GM19043 (cell line): ENCODE measurements around the gene TEX22.

ENCODE experiments used
- ATAC-seq: cut with Tn5 transposase; IDR thresholded peaks from one replicate; pipeline ENCODE4 v1.9.1; 2021; ENCODE audit warnings: low read depth; ENCODE audit not compliant: unreplicated experiment

Gene TEX22

DNA sequence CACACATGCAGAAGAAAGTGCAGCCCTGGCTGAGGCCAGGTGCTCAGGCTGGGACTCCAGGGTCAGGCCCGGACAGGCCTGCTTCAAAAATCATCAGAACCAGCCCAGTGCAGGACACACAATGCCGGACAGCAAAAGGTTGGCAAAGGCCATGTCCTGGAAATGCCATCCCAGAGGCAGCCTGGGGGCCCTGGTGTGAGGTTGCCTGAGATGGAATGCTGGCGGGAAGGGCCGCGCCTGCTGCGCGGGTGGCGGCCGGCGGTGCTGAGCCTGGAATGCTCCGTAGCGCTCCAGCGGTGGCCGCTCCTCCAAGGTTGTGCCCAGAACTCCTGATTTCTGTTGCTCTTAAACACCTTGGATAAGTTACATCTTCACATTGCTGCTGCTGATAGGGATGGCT, 54.6 kb downstream of the TEX22 start:
- ATAC-seq = no peak

DNA sequence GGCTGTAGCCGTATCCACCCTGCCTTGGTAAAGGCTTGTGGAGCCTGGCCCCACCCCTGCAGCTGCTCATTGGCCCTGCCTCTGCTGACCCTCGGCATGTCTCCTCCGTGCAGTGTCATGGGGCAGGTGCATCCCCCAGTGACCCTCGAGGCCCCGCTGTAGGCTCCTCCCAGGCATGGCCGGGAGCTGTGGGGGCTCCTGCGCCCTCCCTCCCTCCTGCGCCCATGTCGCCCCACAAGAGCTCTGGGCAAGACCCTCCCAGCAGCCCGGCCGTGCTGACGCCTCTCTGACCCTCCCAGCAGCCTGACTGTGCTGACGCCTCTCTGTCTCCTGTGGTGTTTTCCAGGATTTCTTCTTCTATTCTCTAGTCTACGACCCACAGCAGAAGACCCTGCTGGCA, 55.5 kb downstream of the TEX22 start:
- ATAC-seq = no peak

DNA sequence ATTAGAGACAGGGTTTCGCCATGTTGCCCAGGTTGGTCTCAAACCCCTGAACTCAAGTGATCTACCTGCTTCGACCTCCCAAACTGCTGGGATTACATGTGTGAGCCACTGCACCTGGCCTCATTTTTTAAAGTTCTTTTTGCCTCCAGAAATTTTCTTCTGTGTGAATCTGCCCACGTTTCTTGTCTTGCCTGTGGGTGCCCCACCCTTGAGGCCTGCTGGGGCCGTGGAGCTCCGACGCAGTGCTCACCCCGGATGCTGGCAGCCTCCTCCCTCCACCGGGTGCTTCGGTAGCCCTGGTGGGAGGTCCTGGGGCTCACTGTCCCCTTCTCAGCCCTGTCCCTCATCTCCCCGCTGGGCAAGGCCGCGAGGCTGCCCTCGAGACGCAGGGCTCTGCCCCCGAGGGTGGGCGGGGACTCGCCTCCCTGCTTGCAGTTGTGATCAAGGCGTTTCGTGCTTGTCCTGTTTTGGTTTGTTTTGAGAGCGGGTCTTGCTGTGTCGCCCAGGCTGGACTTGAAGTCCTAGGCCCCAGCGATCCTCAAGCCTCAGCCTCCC, 56.8 kb downstream of the TEX22 start:
- no peak for ATAC-seq

DNA sequence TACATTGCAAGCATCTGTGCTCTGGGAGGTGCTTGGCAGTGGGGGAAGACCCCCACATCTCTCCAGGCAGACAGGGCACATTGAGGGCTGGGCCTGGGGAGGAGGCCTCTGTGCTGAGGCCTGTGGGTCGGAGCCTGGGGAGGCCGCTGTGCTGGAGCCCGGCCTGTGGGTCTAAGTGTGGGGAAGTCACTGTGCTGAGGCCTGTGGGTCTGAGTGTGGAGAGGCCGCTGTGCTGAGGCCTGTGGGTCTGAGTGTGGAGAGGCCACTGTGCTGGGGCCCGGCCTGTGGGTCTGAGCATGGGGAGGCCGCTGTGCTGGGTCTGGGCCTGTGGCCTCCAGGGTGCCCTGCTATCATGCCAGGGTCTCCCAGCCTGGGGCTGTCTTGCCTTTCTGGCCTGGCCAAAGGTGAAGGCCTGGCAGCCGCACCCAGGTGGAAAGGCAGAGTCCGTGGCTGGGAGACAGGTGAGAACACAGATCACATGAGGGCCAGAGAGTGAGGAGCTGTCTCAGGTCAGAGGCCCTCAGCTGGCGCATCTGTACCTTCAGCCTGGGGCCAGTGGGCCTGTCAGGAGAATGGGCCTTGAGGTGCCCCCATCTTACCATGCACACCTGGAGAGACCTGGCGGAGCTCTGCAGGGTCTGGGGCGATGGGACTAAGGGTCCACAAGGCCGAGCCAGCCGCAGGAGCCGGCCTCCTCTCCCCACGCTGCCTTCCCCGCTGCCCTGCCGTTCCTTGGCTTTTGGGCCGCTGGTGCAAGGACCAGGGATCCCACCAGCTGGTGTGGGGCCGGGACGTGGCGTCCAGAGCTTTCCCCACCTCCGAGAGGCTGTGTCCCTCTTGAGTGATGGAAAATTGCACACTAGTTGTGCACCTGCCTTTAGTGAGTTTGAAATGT, 57.7 kb downstream of the TEX22 start:
- ATAC-seq = no peak

DNA sequence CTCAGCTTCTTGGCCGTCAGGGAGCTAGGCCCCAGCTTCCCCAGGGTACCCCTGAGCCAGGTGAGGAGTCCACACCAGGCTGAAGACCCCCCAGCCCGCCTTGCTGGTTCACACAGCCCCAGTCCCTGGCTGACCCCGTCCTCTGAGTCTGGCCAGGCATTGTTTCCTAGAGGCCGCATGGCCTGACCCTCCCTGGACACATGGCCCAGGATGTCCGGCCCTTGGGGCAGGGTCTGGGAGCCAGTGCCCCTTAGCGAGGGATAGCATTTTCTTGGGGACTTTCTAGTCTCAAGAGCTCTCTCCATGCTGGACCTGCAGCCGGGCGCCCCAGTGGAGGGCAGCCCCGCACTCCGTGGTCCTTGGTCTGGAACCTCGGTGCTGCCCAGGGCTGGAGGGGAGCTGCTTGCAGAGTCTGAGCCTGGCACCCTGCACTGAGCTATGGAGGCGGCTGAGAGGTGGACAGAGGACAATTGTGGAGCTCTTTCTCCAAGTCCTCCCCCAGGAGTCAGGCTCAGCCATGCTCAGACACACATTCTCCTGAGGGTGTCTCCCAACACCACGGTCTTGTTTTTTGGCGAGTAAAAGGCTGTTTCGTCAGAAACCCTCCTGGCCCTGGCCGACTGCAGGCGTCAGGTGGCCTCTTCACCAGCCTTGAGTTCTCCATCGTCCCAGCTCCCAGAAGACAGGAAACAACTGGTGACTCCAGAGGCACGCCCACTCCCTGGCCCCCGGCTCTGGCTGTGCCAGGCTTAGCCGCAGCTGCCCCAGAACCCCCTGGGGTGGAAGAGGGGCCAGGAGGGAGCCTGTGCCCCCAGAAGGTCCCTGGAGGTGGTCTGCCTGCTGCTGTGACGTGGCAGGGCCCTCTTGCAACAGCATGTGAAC, 58.6 kb downstream of the TEX22 start:
- ATAC-seq = no peak

DNA sequence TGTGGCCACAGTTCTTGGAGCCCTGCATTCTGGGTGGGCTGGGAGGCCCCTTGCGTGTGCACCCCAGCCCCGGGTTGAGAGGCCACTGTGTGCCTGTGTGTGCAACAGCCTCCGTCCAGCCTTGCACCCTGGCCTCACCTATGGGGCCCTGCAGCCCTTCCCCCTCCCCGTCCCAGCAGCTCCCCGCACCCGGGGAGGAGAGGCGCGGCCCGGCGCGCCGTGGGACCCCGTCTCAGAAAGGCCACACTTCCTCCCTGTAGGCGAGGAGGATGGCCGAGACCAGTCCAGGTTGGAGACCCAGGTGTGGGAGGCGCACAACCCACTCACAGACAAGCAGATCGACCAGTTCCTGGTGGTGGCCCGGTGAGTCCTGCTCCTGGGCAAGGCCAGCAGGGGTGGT, 59.7 kb downstream of the TEX22 start:
- no peak for ATAC-seq

DNA sequence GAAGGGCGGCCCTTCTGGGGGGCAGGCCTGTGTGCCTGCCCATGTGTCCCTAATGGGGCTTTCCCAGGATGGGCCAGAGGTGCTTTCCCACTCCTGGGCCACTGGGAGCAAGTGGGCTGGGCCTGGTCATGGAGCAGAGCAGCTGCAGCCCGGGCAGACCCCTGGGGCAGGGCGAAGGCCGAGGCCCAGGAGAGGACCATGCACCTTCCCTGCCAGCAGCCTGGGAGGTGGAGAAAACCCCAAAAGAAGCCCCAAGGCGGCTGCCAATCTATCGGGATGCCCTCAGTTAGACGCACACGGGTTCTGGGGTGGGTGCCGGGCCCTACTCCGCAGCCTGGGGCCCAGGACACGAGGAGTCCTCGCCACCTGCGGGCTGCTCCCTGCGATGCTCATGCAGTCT, 60.2 kb downstream of the TEX22 start:
- no peak for ATAC-seq

DNA sequence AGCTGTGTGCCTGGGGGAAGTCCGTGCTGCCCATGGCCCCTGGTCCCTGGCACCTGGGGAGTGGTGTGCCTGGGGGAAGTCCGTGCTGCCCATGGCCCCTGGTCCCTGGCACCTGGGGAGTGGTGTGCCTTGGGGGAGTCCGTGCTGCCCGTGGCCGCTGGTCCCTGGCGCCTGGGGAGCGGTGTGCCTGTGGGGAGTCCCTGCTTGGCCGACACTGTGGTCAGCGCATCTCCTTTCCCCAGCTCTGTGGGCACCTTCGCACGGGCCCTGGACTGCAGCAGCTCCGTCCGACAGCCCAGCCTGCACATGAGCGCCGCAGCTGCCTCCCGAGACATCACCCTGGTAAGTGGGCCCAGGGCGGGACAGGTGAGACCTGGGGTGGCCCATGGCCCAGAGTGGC, 61.8 kb downstream of the TEX22 start:
- no peak for ATAC-seq

DNA sequence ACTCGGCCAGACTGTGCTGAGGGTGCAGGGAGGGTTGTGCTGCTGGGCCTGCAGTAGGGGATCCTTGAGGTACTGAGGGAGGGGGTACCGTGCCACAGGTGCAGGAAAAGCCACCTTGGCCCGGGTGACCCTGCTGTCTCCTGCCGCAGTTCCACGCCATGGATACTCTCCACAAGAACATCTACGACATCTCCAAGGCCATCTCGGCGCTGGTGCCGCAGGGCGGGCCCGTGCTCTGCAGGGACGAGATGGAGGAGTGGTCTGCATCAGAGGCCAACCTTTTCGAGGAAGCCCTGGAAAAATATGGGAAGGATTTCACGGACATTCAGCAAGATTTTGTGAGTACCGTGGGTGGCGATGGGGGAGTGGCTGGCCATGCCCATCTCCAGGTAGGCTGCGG, 62.3 kb downstream of the TEX22 start:
- ATAC-seq = no peak

DNA sequence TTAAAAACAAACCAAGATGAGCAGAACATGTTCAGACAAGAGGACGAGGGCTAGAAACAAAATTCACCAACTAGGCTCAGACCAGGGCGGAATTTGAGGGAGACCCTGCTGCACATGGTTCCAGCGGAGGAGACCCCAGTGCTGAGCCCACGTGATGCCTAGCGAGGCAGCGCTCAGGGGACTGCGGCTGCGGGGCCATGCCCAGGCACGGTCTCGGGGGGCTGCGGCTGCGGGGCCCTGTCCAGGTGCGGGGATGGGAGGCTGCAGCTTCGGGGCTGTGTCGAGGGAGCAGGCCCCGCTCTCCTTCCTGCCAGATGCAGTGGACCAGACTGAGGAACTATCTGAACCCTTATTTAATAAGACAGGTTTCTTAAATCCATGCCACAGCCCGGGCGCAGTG, 63.6 kb downstream of the TEX22 start:
- ATAC-seq = no peak
